Right ventricle myocardium inferior (tissue), 1 donor: ENCODE measurements around the gene FAM78A. TPM values are rescaled to one million over a fixed set of nuclear protein-coding genes. Genes with fewer than 3 reads are reported as not detected.
A peak's percentile ranks its signal among the peaks of the same experiment; 100 is the strongest.
"Not testable (repeated sequence)": the region's sequence is repeated elsewhere in the genome, so short reads cannot be mapped to it uniquely, and the experiment has no call there.

Experiments used
- ATAC-seq: fragments of 200-7000 bp; cut with Tn5 transposase; one replicate; pipeline ENCODE4 v1.9.1; 2020; ENCODE audit warnings: mild to moderate bottlenecking, moderate library complexity
- DNase-seq: peaks from one replicate; pipeline ENCODE4 v3.0.0; 2021; ENCODE audit errors: missing footprints
- intact Hi-C: fragments of 100-400 bp; cut with DNase I; formaldehyde crosslinking; loops from one replicate; pipeline ENCODE4 v1.11.0; 2022
- total RNA-seq: library from RNA; stranded (reverse); fragmentation: NEBNext Ultra II Directional; extraction: Animal tissue kit (Norgen Biotek cat#: 25700); gene quantifications from one replicate; pipeline ENCODE4 v1.2.1, GENCODE V29; 2021
- donor health status: DM: no; HTN: yes; CAD: no; lungs with severe emphysema.

Gene FAM78A
- total RNA-seq, 1 donor from 2014 or later, result 62.9 TPM

DNA sequence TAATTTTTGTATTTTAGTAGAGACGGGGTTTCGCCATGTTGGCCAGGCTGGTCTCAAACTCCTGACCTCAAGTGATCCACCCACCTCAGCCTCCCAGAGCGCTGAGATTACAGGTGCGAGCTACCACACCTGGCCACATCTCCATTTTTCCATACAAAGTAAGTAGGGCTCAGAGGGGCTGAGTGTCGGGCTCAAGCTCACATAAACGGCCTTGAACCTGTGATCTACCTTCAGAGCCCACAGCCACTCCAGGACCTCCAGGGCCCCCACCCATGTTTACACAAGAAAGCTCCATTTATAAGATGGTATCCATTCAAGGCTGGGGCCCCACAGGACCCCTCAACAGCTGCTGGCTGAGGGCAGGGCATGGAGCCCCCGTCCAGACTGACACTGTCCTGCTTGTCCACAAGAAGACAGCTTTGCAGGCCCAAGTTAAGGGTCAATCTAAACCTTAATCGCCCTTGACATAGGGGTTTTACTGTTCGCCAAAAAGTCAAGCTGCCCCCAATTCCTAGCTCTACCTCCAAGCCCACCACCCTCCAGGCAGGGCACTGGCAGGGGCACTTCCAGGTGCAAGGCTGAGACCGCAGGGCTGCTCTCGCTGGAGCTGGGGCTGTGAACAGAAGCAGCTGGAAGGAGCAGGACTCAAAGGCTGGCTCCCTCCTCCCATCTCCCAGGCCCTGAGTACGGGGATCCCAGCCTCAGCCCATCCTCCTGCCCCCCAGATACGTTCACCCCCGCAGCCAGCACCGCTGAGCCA, 18.9 kb downstream of the FAM78A start:
- DNase-seq (no peak), ATAC-seq (no peak)
- intact Hi-C loops, result no loop called here

DNA sequence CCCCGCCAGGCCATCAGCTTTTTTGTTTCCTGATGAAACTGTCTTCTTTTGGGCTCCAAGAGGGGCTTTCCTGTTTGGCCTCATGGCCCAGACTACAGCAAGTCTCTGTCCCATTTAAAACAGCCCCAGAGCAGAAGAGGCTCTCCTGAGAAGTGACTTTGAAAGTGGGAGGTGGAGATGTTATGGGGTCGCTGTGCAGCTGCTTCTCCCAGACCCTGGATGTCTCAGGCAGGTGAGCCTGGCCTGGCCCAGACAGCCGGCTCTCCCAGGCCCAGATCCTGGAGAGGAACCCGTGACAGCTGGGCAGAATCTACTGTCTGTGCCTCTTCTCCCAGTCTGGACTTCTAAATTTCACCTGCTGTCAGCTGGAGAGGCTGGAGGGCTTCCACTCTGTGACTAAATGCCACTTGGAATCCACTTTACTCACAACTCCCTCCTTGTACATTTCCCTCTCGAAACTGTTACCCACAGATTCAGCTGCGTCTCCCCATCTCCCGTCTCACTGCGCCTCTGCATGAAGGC, 20.6 kb downstream of the FAM78A start:
- ATAC-seq (no peak), DNase-seq (peak; percentile 39)
- intact Hi-C loops, result loop anchor here (1.0 kb wide), 1 partner anchor 15 kb away; no protein-coding TSS in a partner anchor

DNA sequence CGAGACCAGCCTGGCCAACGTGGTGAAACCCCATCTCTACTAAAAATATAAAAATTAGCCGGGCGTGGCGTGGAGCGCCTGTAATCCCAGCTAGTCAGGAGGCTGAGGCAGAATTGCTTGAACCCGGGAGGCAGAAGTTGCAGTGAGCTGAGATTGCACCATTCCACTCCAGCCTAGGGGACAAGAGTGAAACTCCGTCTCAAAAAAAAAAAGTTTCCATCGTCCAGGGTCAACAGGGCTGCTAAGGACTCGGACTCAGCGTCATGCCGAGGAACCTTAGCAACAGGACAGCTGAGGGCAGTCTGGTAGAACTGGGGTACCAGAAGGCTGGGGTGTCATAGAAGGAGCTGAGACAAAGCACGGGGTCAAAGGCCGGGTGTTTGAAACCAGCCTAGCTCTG, 21.7 kb downstream of the FAM78A start:
- intact Hi-C loops, result no loop called here

DNA sequence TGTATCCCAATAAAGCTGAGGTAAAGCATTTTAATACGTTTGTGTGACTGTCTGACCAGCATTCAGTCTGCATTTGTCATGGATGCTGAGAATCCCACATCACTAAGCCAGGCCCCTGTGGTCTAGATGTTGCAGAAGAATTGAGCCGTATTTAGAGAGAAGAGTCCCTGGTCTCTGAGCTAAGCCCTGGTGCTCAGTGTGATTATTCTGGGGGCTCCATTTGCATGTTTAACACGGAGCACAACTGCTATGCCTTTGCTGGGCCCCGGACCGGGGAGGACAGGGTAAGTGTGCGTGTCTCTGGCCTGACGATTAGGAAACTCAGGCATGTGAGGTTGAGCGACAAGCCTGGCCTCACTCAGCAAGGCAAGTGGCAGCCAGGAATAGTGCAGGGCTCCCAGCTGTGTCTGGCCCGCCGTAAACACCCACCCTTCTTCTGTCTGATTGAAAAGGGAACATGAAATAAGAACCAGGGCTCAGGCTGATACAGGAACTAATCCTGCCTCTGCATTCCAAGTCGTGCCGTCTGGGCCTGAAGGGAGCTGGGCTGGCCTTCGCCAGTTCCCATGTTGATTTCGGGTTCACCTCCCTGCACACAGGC, 22.3 kb downstream of the FAM78A start:
- intact Hi-C loops, result no loop called here
- ATAC-seq, result peak; percentile 87
- peak; percentile 83 for DNase-seq

More for the DNA sequence above, 21.7 kb downstream of the FAM78A start:
- no peak for DNase-seq
- ATAC-seq, result no peak

DNA sequence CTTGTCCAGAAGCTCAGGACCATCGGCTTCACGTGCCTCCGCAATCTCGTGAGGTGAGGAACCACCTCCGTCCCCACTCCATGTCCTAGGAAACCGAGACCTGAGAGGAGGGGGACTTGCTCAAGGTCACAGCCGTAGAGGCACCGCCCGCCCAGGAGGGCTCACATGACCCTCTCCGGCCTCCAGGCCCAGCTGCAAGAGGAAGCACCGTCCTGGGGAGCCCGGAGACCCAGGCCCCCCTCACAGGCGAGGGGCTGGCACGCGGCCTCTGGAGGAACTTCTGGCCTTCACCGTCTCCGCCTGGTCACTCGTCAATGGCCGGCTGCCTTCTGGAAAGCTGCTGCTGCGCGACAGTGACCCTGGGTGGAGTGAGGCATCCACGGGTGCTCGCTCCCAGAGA, 24.2 kb downstream of the FAM78A start:
- DNase-seq (no peak), ATAC-seq (no peak)
- intact Hi-C loops, result no loop called here

DNA sequence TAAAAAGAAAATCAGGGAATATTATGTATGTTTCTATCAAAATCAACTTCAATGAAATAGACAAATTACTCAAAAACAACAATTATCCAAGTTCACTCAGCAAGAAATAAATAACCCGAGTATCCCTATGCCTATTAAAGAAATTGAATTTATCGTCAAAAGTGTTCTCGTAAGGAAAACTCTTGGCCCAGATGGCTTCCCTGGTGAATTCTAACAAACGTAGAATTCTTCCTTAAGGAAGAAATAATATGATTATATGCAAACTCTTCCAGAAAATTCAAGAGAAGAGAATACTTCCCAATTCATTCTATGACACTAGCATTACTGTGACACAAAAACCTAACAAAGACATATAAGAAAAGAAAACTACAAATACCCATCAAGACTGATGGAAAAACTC, 29.7 kb downstream of the FAM78A start:
- DNase-seq, result no peak
- intact Hi-C loops, result no loop called here
- no peak for ATAC-seq

DNA sequence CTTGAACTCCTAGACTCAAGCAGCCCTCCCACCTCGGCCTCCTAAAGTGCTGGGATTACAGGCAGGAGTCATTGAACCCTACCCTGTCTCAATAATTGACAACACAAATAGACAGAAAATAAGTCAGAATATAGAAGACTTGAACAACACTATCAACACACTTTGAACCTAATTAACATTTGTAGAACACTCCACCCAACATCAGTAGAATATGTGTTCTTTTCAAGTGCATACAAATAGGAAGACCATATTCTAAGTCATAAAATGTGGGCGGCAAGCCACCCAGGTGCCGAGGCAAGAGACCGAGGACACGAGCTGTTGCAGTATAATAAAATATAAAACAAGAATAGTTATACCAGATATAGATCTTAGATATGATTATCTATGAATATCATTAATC, 32.0 kb downstream of the FAM78A start:
- intact Hi-C loops, ATAC-seq, DNase-seq: not testable (repeated sequence)

DNA sequence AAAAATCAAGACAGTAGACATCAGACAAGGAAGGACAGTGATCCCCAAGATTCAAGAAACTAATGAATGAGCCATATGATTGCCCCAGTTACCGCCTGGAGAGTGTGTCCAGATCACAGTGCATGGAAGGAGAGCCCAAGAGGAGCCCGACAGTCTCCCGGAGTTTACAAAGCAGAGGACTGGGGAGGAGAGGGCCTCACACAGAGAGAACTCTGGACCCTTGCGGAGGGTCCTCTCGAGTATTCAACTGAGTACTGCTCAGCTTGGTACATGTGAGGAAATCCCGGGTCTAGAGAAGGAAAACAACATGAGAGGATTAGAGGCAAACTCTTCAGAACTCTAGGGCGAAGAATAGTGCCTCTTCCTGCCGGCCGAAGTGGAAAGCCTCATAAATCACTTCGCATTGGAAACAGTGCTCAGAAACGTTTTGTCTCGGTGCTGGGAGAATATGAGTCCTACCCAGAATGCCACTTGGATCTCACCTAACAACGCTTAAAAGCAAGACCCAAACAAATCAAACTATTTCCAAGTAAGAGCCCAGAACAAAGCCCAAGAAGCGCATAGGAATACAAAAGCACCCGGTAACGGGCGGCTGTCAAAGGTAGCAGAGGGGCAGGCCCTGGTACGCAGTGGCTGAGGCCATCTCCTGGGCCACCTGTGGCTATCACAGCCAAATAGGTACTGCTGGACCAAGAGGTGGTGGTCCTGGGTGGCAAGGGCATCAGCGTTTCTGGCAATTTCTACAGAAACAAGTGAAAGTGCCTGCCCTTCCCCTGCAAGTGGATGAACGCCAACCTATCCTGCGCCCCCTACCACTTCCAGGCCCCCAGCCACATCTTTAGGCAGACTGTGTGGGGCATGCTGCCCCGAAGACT, 36.0 kb downstream of the FAM78A start:
- DNase-seq (no peak), ATAC-seq (no peak)
- intact Hi-C loops, result no loop called here

DNA sequence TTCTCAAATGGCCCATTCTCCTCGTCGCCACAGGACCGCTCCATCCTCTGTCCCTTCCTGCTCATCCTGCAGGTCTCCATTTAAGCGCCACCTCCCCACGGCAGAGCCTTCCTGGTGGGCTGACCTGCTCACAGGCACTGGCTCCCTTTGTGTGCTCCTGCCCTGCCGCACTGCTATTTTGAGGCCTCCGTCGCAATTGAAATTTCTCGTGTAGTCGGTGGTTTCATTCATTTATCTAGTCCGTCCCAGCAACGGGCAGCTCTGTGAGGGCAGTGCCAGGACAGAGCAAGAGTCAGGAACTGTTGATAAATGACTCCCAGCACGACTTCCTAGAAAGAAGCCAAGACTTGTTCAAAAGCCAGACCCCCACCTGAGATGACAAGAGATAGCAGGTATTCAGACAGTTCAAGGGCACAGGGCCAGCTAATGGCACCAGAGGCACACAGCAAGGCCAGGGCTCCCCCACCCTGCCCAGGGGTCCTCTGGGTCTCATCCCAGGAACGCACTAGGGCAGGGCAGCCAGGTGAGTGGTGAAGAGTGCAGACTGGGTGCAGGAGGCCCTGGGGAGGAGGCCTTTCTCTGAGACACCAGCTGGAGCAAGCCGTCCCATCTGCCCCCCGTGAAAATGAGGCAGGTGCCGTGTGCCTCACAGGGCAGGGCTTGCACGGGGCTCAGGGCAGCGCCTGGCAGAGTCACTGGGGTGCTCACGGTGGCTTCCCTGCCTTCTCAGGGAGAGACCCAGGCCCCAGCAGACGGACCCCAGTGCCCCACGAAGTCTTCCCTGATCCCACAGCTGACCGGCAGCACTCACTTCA, 36.9 kb downstream of the FAM78A start:
- intact Hi-C loops, result loop anchor here (2.0 to 5.0 kb wide), 3 partner anchors 35 to 98 kb away; no protein-coding TSS in a partner anchor
- no peak for DNase-seq
- ATAC-seq, result no peak

DNA sequence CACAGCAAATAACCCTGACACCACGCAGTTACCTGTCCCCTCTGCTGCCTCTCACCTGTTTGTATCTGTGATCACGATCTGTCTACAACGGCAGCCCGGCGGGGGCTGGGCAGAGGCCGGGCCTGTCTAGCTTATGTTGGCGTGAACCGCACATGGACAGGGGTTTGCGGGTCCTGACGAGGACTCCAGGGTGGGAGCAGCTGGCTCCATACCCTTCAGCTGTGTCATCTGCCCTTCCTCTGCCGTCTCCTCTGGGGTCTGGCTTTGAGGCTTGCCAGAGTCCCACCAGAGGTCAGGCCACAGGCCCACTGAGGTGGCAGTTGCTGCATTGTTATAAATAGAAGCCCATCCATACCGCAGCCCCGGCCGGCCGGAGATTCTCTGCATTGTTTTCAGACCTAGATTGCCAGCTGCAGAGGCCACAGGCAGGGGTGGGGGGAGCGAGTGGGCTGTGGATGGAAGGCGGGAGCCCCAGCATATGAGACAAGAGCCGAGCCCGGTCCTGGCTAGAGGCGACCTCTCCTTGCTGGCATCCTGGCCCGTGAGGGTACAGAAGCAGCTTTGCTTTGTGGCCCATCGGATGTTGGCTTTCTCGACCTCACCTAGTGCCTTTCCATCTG, 37.8 kb downstream of the FAM78A start:
- DNase-seq (peak; percentile 80), ATAC-seq (peak; percentile 35)
- intact Hi-C loops, result loop anchor here (2.0 to 5.0 kb wide), 3 partner anchors 36 to 99 kb away; no protein-coding TSS in a partner anchor

DNA sequence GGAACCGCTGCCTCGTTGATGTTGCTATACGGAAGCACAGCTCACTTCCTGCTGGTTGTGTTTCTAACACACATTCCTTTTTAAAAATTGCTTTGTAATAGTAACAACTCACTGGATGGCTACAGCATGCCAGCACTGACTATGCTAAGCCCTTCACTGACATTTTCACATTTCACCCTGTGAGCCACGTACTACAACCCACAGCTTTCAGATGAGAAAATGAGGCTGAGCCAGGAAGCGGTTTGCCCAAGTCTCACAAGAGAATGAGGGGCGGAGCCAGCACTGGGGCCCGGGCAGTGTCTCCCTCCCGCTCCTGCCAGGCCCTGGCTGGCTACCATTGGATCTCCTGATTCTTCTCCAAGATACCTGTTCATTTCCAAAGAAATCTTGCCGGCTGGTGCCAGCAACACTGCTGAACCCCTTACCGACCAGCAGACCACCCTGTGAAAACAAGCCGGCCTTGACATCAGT, 38.3 kb downstream of the FAM78A start:
- intact Hi-C loops, result loop anchor here (2.0 to 5.0 kb wide), 3 partner anchors 37 to 99 kb away; no protein-coding TSS in a partner anchor
- ATAC-seq (peak; percentile 53), DNase-seq (peak; percentile 91)

DNA sequence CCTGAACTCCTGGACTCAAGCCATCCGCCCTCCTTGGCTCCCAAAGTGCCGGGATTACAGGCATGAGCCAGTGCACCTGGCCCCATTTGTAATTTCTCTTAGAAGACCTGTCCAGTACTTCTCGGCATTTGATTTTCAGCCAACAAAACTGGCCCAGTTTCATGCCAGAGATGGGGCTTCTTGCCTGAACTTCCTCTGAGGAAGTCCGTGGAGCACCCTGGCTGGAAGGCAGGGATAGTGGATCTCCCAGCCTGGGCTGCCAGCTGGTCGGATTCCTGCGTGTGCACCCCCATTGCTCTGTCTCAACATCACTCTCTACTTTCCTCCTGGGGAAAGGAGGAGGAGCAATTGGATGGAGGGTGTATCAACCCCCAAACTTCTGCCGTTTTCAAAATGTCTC, 39.0 kb downstream of the FAM78A start:
- intact Hi-C loops, result loop anchor here (5.0 kb wide), 2 partner anchors 55 to 100 kb away; no protein-coding TSS in a partner anchor
- no peak for DNase-seq
- ATAC-seq, result no peak

DNA sequence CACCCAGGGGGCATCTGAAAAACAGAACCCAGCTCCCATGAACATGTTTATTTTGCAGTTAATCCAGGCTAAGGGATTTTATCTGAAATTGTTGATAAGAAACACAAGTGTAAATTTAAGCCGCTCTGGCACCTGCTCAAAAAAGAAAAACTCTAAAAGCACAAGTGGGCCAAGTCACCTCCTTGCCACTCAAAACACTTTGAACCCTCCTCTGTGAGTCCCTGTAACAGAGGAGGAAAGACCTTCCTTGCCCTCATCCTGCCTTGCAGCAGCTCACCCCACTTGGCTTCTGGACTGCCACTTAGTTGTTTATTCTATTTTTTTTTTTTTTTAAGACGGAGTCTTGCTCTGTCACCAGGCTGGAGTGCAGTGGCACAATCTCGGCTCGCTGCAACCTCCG, 39.5 kb downstream of the FAM78A start:
- intact Hi-C loops, result loop anchor here (5.0 kb wide), 2 partner anchors 54 to 101 kb away; no protein-coding TSS in a partner anchor
- ATAC-seq, result no peak
- DNase-seq, result no peak

DNA sequence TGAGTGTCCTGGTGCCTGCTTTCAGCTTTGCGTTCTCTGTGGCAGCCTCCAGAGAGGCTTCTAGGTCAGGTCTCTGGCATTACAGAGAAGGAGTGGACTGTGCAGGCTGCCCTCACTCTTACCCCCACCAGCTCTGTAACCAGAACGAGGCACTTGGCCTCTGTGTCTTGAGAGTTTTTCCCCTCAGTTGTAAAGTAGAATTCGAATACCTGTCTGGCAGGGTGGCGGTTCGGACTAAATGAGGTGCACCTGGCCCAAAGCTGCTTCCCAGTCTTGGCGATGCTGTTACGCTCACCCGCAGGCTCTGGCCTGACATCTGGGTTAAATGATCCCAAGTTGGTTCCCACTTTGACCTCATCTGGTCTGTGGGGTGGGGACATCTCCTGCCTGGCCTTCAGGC, 40.1 kb downstream of the FAM78A start:
- intact Hi-C loops, result loop anchor here (5.0 kb wide), 2 partner anchors 54 to 101 kb away; no protein-coding TSS in a partner anchor
- ATAC-seq, result no peak
- no peak for DNase-seq

DNA sequence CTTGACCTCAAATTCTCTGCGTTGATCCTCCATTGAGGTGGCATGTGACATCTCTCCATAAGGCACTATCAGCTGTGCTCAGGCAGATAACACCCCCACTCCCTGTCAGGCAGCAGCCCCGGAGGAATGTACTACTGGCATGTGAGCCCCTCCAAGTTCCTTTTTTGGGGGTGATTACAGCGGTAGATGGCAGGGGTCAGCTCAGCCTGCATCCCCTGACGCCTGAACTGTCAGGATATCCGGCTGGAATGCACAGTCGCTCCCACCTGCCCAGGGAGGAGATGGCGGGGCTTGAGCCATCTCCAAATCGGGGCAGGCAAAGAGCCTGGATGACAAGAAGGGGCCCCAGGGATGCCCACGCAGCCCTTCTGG, 40.8 kb downstream of the FAM78A start:
- DNase-seq (no peak), ATAC-seq (peak; percentile 59)
- intact Hi-C loops, result loop anchor here (5.0 kb wide), 2 partner anchors 53 to 102 kb away; no protein-coding TSS in a partner anchor

DNA sequence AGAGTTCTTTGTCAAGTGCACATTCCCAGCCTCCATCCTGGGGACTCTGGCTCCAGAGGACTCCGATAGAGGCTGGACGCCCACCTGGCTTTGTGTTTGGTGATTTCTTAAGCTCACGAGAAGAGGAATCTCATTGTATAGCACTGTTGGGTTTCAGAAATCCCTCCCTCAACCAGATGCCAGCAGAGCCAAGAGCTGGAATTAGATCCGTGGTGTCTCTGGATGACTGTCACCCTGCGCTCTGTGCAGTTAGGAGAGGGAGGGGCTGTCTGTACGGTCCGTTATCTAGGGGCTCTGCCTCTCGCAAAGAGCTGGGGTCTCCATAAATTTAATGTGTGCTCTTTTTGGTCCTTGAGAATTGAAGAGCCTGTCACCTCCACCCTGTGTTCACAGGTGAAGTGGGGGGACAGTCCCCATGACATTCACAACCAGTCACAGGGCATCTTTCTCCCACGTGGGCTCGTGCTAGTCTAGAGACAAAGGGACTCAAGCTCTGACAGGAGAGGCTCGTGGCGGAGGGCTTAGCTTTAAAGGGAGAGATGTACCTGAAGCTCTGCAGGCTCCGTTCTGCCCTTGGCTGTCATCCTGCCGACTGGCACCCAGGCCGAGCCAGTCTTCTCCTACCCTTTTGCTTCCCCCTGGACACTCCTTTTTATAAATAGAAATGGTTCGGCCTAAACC, 41.4 kb downstream of the FAM78A start:
- ATAC-seq (peak; percentile 67), DNase-seq (no peak)
- intact Hi-C loops, result loop anchor here (5.0 kb wide), 2 partner anchors 53 to 102 kb away; no protein-coding TSS in a partner anchor

DNA sequence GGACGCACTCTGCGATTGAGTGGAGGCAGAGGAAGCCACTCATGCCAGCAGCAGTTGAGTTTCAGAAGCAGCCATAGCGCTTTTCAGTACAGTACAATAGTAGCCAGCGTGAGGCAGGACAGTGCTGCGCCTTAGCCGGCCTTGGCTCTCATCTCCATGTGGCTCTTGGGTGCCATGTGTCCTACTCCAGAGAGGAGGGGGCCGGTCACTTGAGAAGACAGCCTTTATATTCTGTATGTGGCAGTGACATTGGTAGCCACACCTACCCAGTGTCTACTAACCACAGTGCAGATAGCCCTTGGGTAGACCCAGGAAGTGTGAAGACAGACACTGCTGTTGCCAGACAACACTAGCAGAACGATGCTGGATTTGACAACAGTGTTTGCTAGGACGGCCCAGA, 42.3 kb downstream of the FAM78A start:
- intact Hi-C loops, result no loop called here
- DNase-seq (no peak), ATAC-seq (no peak)
